ENCODE data around the gene FOXJ3.

The FOXJ3 gene

GRCh38 chr1:42335050-42335808 is at the start of gene FOXJ3:
FOXJ3 (minus strand) TSS chr1:42335235; CDS start chr1:42311093, 24,142 bp downstream.
- Mint-ChIP-seq H3K9me3 (no peaks in the 10 kb centered on the region), H3K4me3 (peak within 1 kb of the TSS; percentile 84), H3K27ac (peak within 1 kb of the TSS; percentile 90), H3K4me1 (peaks cover 47% of the 10 kb centered on the region), H3K36me3 (peaks cover 8% of the 10 kb centered on the region)
- ATAC-seq: peak; percentile 95
- peak; percentile 89 to 95 for DNase-seq (ENCODE audit: low spot score in 2 of 2)

GRCh38 chr1:42381280-42381673 is 46.2 kb upstream of the FOXJ3 start:
- Mint-ChIP-seq H3K4me1 (no peaks in the 10 kb centered on the region), H3K4me3 (peak overlapping the region; percentile 66), H3K27ac (no peak overlapping the region), H3K36me3 (no peaks in the 10 kb centered on the region), H3K9me3 (no peaks in the 10 kb centered on the region)
- DNase-seq (ENCODE audit: low spot score in 2 of 2): no peak
- no peak for ATAC-seq

- Mint-ChIP-seq H3K27ac (no peak within 1 kb of the TSS), H3K36me3 (no peaks in the 10 kb centered on the region), H3K9me3 (no peaks in the 10 kb centered on the region), H3K4me3 (peak within 1 kb of the TSS; percentile 66), H3K4me1 (no peaks in the 10 kb centered on the region)
- DNase-seq (ENCODE audit: low spot score in 2 of 2) (peak; percentile 46 to 74), ATAC-seq (peak; percentile 94)
Measured at GRCh38 chr1:42380586-42381279, 45.7 kb upstream of the FOXJ3 start, which contains the start of gene RIMKLA. RIMKLA (plus strand) TSS chr1:42380792; CDS start chr1:42380935, 143 bp downstream.

GRCh38 chr1:42379794-42380585 is 45.0 kb upstream of the FOXJ3 start:
- Mint-ChIP-seq H3K27ac (no peak overlapping the region), H3K9me3 (no peaks in the 10 kb centered on the region), H3K36me3 (no peaks in the 10 kb centered on the region), H3K4me1 (no peaks in the 10 kb centered on the region), H3K4me3 (peak overlapping the region; percentile 66)
- no peak for DNase-seq (ENCODE audit: low spot score in 2 of 2)
- ATAC-seq: peak; percentile 70

GRCh38 chr1:42372796-42373195 is 37.8 kb upstream of the FOXJ3 start:
- ATAC-seq (no peak), DNase-seq (ENCODE audit: low spot score in 2 of 2) (no peak)
- no peaks in the 10 kb centered on the region for H3K9me3 Mint-ChIP-seq
- no peaks in the 10 kb centered on the region for H3K36me3 Mint-ChIP-seq
- no peaks in the 10 kb centered on the region for H3K4me1 Mint-ChIP-seq
- H3K27ac Mint-ChIP-seq: no peak overlapping the region
- no peak overlapping the region for H3K4me3 Mint-ChIP-seq

- Mint-ChIP-seq H3K4me3 (no peak overlapping the region), H3K27ac (no peak overlapping the region), H3K9me3 (no peaks in the 10 kb centered on the region), H3K36me3 (no peaks in the 10 kb centered on the region), H3K4me1 (no peaks in the 10 kb centered on the region)
- ATAC-seq (no peak), DNase-seq (ENCODE audit: low spot score in 2 of 2) (no peak)
Measured at GRCh38 chr1:42370876-42371549, 36.0 kb upstream of the FOXJ3 start.

- no peak overlapping the region for H3K4me3 Mint-ChIP-seq
- no peak overlapping the region for H3K27ac Mint-ChIP-seq
- no peaks in the 10 kb centered on the region for H3K9me3 Mint-ChIP-seq
- H3K4me1 Mint-ChIP-seq: no peaks in the 10 kb centered on the region
- DNase-seq (ENCODE audit: low spot score in 2 of 2): no peak
- ATAC-seq: no peak
- no peaks in the 10 kb centered on the region for H3K36me3 Mint-ChIP-seq
Measured at GRCh38 chr1:42369471-42369870, 34.4 kb upstream of the FOXJ3 start.

- H3K9me3 Mint-ChIP-seq: no peaks in the 10 kb centered on the region
- no peaks in the 10 kb centered on the region for H3K4me1 Mint-ChIP-seq
- no peak for DNase-seq (ENCODE audit: low spot score in 2 of 2)
- H3K27ac Mint-ChIP-seq: no peak overlapping the region
- ATAC-seq: no peak
- H3K36me3 Mint-ChIP-seq: no peaks in the 10 kb centered on the region
- no peak overlapping the region for H3K4me3 Mint-ChIP-seq
Measured at GRCh38 chr1:42368096-42368795, 33.2 kb upstream of the FOXJ3 start.

GRCh38 chr1:42365118-42365517 is 30.1 kb upstream of the FOXJ3 start:
- no peak for ATAC-seq
- H3K36me3 Mint-ChIP-seq: no peaks in the 10 kb centered on the region

GRCh38 chr1:42364542-42364941 is 29.5 kb upstream of the FOXJ3 start:
- ATAC-seq: no peak
- Mint-ChIP-seq H3K4me3 (no peak overlapping the region), H3K9me3 (no peaks in the 10 kb centered on the region)

More at GRCh38 chr1:42365118-42365517, 30.1 kb upstream of the FOXJ3 start:
- Mint-ChIP-seq H3K4me1 (peaks cover under 1% of the 10 kb centered on the region), H3K4me3 (no peak overlapping the region), H3K9me3 (no peaks in the 10 kb centered on the region), H3K27ac (no peak overlapping the region)
- DNase-seq (ENCODE audit: low spot score in 2 of 2): no peak

GRCh38 chr1:42364089-42364488 is 29.1 kb upstream of the FOXJ3 start:
- Mint-ChIP-seq H3K36me3 (no peaks in the 10 kb centered on the region), H3K27ac (no peak overlapping the region), H3K4me3 (no peak overlapping the region), H3K9me3 (no peaks in the 10 kb centered on the region), H3K4me1 (peaks cover 9% of the 10 kb centered on the region)
- ATAC-seq (no peak), DNase-seq (ENCODE audit: low spot score in 2 of 2) (no peak)

More at GRCh38 chr1:42364542-42364941, 29.5 kb upstream of the FOXJ3 start:
- H3K27ac Mint-ChIP-seq: no peak overlapping the region
- H3K36me3 Mint-ChIP-seq: no peaks in the 10 kb centered on the region
- DNase-seq (ENCODE audit: low spot score in 2 of 2): no peak
- H3K4me1 Mint-ChIP-seq: peaks cover 6% of the 10 kb centered on the region

GRCh38 chr1:42359466-42359865 is 24.4 kb upstream of the FOXJ3 start:
- no peak for ATAC-seq
- H3K4me3 Mint-ChIP-seq: no peak overlapping the region
- no peaks in the 10 kb centered on the region for H3K36me3 Mint-ChIP-seq
- H3K27ac Mint-ChIP-seq: no peak overlapping the region
- peaks cover 9% of the 10 kb centered on the region for H3K4me1 Mint-ChIP-seq
- DNase-seq (ENCODE audit: low spot score in 2 of 2): no peak
- H3K9me3 Mint-ChIP-seq: no peaks in the 10 kb centered on the region

GRCh38 chr1:42358791-42359190 is 23.8 kb upstream of the FOXJ3 start:
- DNase-seq (ENCODE audit: low spot score in 2 of 2): no peak
- Mint-ChIP-seq H3K4me1 (peaks cover 9% of the 10 kb centered on the region), H3K4me3 (no peak overlapping the region), H3K27ac (no peak overlapping the region), H3K9me3 (no peaks in the 10 kb centered on the region), H3K36me3 (no peaks in the 10 kb centered on the region)
- peak; percentile 74 for ATAC-seq

GRCh38 chr1:42350086-42350485 is 15.1 kb upstream of the FOXJ3 start:
- DNase-seq (ENCODE audit: low spot score in 2 of 2): no peak
- no peaks in the 10 kb centered on the region for H3K9me3 Mint-ChIP-seq
- no peak overlapping the region for H3K27ac Mint-ChIP-seq
- no peak overlapping the region for H3K4me3 Mint-ChIP-seq
- no peak for ATAC-seq
- no peaks in the 10 kb centered on the region for H3K36me3 Mint-ChIP-seq
- no peaks in the 10 kb centered on the region for H3K4me1 Mint-ChIP-seq
